Endothelial cell of umbilical vein (primary cell): ENCODE data around the gene NFATC2. TPM values are rescaled to one million over a fixed set of nuclear protein-coding genes. Genes with fewer than 3 reads are reported as not detected.

Experiments
- BruUV-seq: library from RNA; stranded (reverse); fragments of 400-500 nt; replicated peaks from 2 replicates; lab custom pipeline; 2021; lab: Mats Ljungman, UMichigan
- CTCF ChIA-PET: fragments of 300-600, 350-600 bp; sonication (Branson Sonifier 250); formaldehyde crosslinking; loops from one replicate; lab custom pipeline; 2021; ENCODE audit warnings: antibody characterized with exemption, inconsistent platforms; lab: Charles Lee
- POLR2A ChIA-PET: fragments of 300-600, 350-600 bp; sonication (Branson Sonifier 250); formaldehyde crosslinking; loops from one replicate; lab custom pipeline; 2021; ENCODE audit warnings: antibody characterized with exemption, inconsistent platforms; lab: Charles Lee
- DNase-seq: peaks from one replicate; pipeline ENCODE4 v3.0.0-alpha.2; 2011; ENCODE audit warnings: low read depth, low spot score
- FAIRE-seq: peaks from 2 replicates; lab custom pipeline; 2011; peaks lifted over from hg19 to GRCh38; lab: Jason Lieb, UNC
- H2AFZ ChIP-seq: 2 replicates; pipeline ENCODE4 v1.6.0; 2012; ENCODE audit warnings: low read depth, low read length, control low read depth, inconsistent platforms
- H3K27ac ChIP-seq: 2 replicates; pipeline ENCODE4 v1.5.1; 2011; ENCODE audit warnings: low read depth, mild to moderate bottlenecking, control low read depth, low read length, moderate library complexity; ENCODE audit not compliant: insufficient read depth
- H3K27me3 ChIP-seq, 2 experiments: 2 replicates each; pipeline versions ENCODE4 v1.6.0 to v1.6.1; 2011; ENCODE audit warnings: low read length in 2 of 2, mixed read lengths in 1 of 2; ENCODE audit not compliant: control insufficient read depth in 2 of 2, insufficient read depth in 2 of 2
- H3K36me3 ChIP-seq, 2 experiments: 2 replicates in 1 of 2; 3 replicates in 1 of 2; pipeline ENCODE4 v1.5.1; 2011; ENCODE audit warnings: low read length in 2 of 2, mild to moderate bottlenecking in 1 of 2, moderate library complexity in 1 of 2; ENCODE audit not compliant: control insufficient read depth in 2 of 2, insufficient read depth in 2 of 2; ENCODE audit errors: extremely low read depth in 1 of 2
- H3K4me1 ChIP-seq: 3 replicates; pipeline ENCODE4 v1.5.1; 2011; ENCODE audit warnings: mild to moderate bottlenecking, low read length; ENCODE audit not compliant: control insufficient read depth, insufficient read depth; ENCODE audit errors: extremely low read depth
- H3K4me2 ChIP-seq: 2 replicates; pipeline ENCODE4 v1.6.1; 2011; ENCODE audit warnings: low read length, control low read depth, mixed read lengths; ENCODE audit not compliant: insufficient read depth
- H3K4me3 ChIP-seq, 3 experiments: fragments of 200-600 bp in 1 of 3; sonication (generic), shearing (Covaris generic) in 1 of 3; replicated peaks in 1 of 3; 2 replicates each; pipeline ENCODE4 v1.5.1; 2011 to 2016; ENCODE audit warnings: control low read depth in 3 of 3, low read length in 3 of 3, mild to moderate bottlenecking in 2 of 3, inconsistent platforms in 1 of 3, low read depth in 1 of 3, moderate library complexity in 1 of 3; ENCODE audit not compliant: insufficient read depth in 1 of 3
- H3K79me2 ChIP-seq: 2 replicates; pipeline ENCODE4 v1.6.0; 2012; ENCODE audit warnings: low read length, inconsistent platforms; ENCODE audit not compliant: control insufficient read depth, insufficient read depth
- H3K9ac ChIP-seq: replicated peaks from 2 replicates; pipeline ENCODE3; 2011; ENCODE audit warnings: low read length, control low read depth; ENCODE audit not compliant: insufficient read depth; ENCODE audit errors: extremely low read depth
- H3K9me1 ChIP-seq: replicated peaks from 3 replicates; pipeline ENCODE4 v1.6.0; 2011; ENCODE audit warnings: mild to moderate bottlenecking, low read length; ENCODE audit not compliant: control insufficient read depth, insufficient read depth; ENCODE audit errors: extremely low read depth
- H3K9me3 ChIP-seq: replicated peaks from 2 replicates; pipeline ENCODE4 v1.5.1; 2012; ENCODE audit warnings: low read length, inconsistent platforms; ENCODE audit not compliant: control insufficient read depth, insufficient read depth
- H4K20me1 ChIP-seq: replicated peaks from 2 replicates; pipeline ENCODE3; 2011; ENCODE audit warnings: mild to moderate bottlenecking, low read length; ENCODE audit not compliant: control insufficient read depth, insufficient read depth; ENCODE audit errors: extremely low read depth
- EZH2 ChIP-seq: IDR thresholded peaks from 2 replicates; pipeline ENCODE4 v1.6.1; 2012; ENCODE audit warnings: borderline replicate concordance, low read depth, mild to moderate bottlenecking, moderate library complexity, low read length, inconsistent platforms; ENCODE audit not compliant: severe bottlenecking
- FOS ChIP-seq: IDR thresholded peaks from 2 replicates; pipeline ENCODE4 v1.6.1; 2011; ENCODE audit warnings: mild to moderate bottlenecking, low read length, moderate library complexity, borderline replicate concordance; ENCODE audit not compliant: insufficient read depth
- GATA2 ChIP-seq: IDR thresholded peaks from 2 replicates; pipeline ENCODE4 v1.7.0; 2011; ENCODE audit warnings: low read depth, mild to moderate bottlenecking, moderate library complexity, mixed read lengths, low read length; ENCODE audit not compliant: insufficient read length, insufficient read depth
- JUN ChIP-seq: IDR thresholded peaks from 2 replicates; pipeline ENCODE4 v1.6.1; 2011; ENCODE audit warnings: borderline replicate concordance, low read depth; ENCODE audit not compliant: insufficient read length, insufficient read depth
- MYC ChIP-seq: IDR thresholded peaks from one replicate; pipeline ENCODE4 v1.6.1; 2011; ENCODE audit warnings: mild to moderate bottlenecking, low read depth, low read length
- POLR2A ChIP-seq: IDR thresholded peaks from 2 replicates; pipeline ENCODE4 v1.6.1; 2012; ENCODE audit warnings: low read depth, mild to moderate bottlenecking, control low read depth, low read length
- POLR2AphosphoS5 ChIP-seq: IDR thresholded peaks from 2 replicates; pipeline ENCODE4 v1.6.1; 2012; ENCODE audit warnings: low read depth, mild to moderate bottlenecking, control low read depth, low read length, moderate library complexity; ENCODE audit not compliant: insufficient read depth
- dilution Hi-C: fragments of 300-500 bp; cut with MboI; formaldehyde crosslinking; loops from one replicate; pipeline ENCODE4 v1.15.0; 2019; ENCODE audit warnings: low sequenced_read_pairs; ENCODE audit not compliant: extremely low pct_ligation_motif_present
- intact Hi-C: fragments of 100-400 bp; cut with micrococcal nuclease; formaldehyde crosslinking; loops from one replicate; pipeline ENCODE4 v1.10.0; 2022
- polyA plus RNA-seq, 4 experiments: library from polyadenylated mRNA; depleted of rRNA in 3 of 4; stranded (reverse) in 3 of 4; unstranded in 1 of 4; fragments of >200 nt; gene quantifications; 2 replicates each; pipeline versions ENCODE4 v1.2.1 to v1.2.3, GENCODE V29; 2011 to 2012; ENCODE audit warnings: missing spikeins in 1 of 4
- total RNA-seq: library from RNA; stranded (reverse); gene quantifications from 2 replicates; pipeline ENCODE4 v1.2.3, GENCODE V29; 2021
- TF ChIP-seq, protein P1 (sequence below), 2 donors: IDR thresholded peaks; 1 replicate in 1 of 2; 2 replicates in 1 of 2; pipeline ENCODE4 v1.5.1; 2011; ENCODE audit warnings: low read length in 2 of 2, mild to moderate bottlenecking in 2 of 2, moderate library complexity in 2 of 2, control low read depth in 1 of 2, inconsistent platforms in 1 of 2, low read depth in 1 of 2; ENCODE audit not compliant: insufficient read depth in 1 of 2; ENCODE audit errors: extremely low read depth in 1 of 2
- TF ChIP-seq, protein P2 (sequence below): IDR thresholded peaks from 2 replicates; pipeline ENCODE4 v1.6.1; 2011; ENCODE audit not compliant: insufficient read depth, insufficient read length

NFATC2 gene
- total and polyA plus RNA-seq, 2 donors (not counting 3 experiments of a cell fraction or from before 2014, with no cell fraction given): 3.1 to 13.0 TPM

DNA sequence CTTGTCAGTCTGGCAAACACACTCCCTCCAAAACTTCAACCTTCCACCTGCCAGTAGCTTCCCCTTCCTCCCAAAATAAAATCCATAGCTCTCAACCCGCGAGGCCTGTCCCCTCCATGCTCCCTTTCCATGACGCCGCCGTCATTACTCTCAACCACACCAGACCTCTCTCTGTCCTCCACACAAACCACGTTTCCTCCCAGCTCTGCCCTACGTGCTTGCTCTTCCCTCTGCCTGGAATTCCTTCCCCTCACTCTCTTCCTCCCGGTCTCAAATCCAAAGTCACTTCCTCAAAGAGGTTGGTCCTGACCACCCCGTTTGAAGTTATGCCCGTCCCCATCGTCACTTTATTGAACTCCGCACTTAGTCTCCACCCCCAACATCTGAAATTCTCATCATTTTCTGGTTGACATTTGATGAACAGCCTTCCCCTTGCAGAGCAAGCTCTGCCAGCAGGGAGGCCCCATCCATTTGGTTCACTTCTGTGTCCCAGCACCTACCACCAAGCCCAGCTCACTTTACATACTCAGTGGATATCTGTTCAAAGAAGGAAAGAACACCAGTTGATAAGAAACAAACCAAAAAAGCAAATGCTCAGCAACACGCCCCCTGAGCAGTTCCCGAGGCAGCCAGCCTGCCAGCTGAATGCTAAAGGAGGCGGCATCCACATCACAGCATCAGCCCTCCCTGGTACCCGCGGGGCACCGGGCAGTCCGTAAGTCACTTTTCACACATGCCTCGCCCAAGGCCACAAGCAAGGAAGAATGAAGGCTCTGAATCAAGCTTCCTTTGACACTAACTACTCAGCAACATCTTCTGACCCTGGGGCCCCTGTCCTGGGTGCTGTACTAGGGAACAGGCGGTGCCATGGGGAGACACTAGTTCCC, 125.0 kb downstream of the NFATC2 start:
- H3K4me2 ChIP-seq: no peak overlapping the region
- H4K20me1 ChIP-seq: no peaks in the 10 kb centered on the region
- H3K9me1 ChIP-seq: no peaks in the 10 kb centered on the region
- no peak overlapping the region for H3K4me3 ChIP-seq
- peaks cover 20% of the 10 kb centered on the region for H3K4me1 ChIP-seq
- no peaks in the 10 kb centered on the region for H3K9me3 ChIP-seq
- no peak overlapping the region for H2AFZ ChIP-seq
- H3K27me3 ChIP-seq: no peaks in the 10 kb centered on the region
- no peaks in the 10 kb centered on the region for H3K79me2 ChIP-seq
- TF ChIP-seq, protein P1, sequence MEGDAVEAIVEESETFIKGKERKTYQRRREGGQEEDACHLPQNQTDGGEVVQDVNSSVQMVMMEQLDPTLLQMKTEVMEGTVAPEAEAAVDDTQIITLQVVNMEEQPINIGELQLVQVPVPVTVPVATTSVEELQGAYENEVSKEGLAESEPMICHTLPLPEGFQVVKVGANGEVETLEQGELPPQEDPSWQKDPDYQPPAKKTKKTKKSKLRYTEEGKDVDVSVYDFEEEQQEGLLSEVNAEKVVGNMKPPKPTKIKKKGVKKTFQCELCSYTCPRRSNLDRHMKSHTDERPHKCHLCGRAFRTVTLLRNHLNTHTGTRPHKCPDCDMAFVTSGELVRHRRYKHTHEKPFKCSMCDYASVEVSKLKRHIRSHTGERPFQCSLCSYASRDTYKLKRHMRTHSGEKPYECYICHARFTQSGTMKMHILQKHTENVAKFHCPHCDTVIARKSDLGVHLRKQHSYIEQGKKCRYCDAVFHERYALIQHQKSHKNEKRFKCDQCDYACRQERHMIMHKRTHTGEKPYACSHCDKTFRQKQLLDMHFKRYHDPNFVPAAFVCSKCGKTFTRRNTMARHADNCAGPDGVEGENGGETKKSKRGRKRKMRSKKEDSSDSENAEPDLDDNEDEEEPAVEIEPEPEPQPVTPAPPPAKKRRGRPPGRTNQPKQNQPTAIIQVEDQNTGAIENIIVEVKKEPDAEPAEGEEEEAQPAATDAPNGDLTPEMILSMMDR (IDR thresholded peaks at IDR 0.05; ENCODE audit: extremely low read depth in 1 of 2, insufficient read depth in 1 of 2, low read depth in 1 of 2, low read length in 2 of 2): no peak
- TF ChIP-seq GATA2 (no peak), POLR2AphosphoS5 (no peak), EZH2 (no peak), POLR2A (no peak), JUN (no peak), FOS (no peak), MYC (no peak)
- TF ChIP-seq, protein P2, sequence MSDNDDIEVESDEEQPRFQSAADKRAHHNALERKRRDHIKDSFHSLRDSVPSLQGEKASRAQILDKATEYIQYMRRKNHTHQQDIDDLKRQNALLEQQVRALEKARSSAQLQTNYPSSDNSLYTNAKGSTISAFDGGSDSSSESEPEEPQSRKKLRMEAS: no peak
- DNase-seq (no peak), FAIRE-seq (no peak)
- ChIA-PET CTCF (interaction anchor here (0.7 to 1.3 kb wide), 4 partner anchors 11 to 177 kb away, joined by 3 to 4 read pairs (median 4); no protein-coding TSS in a partner anchor), POLR2A (no interaction called here)
- no peaks in the 10 kb centered on the region for H3K36me3 ChIP-seq
- dilution Hi-C loops: loop anchor here (25.0 kb wide), 1 partner anchor 170 kb away; no protein-coding TSS in a partner anchor
- no peak overlapping the region for H3K9ac ChIP-seq
- no TSS peak for BruUV-seq
- intact Hi-C loops: no loop called here
- H3K27ac ChIP-seq: no peak overlapping the region
